HG03469 (cell line): ENCODE measurements around the gene MAP3K10.

Source experiments
- ATAC-seq: cut with Tn5 transposase; IDR thresholded peaks from one replicate; pipeline ENCODE4 v1.9.1; 2021; ENCODE audit warnings: mild to moderate bottlenecking, moderate library complexity, moderate number of reproducible peaks; ENCODE audit not compliant: unreplicated experiment

MAP3K10 gene

GRCh38 chr19:40232949-40233810 is 42.0 kb downstream of the MAP3K10 start:
- no peak for ATAC-seq

- no peak for ATAC-seq
These were observed 42.7 kb downstream of the MAP3K10 start for GRCh38 chr19:40233811-40234389.

GRCh38 chr19:40234429-40235237 is 43.4 kb downstream of the MAP3K10 start:
- no peak for ATAC-seq

GRCh38 chr19:40235238-40236025 is 44.2 kb downstream of the MAP3K10 start:
- ATAC-seq = no peak

GRCh38 chr19:40236026-40236355 is 44.8 kb downstream of the MAP3K10 start:
- no peak for ATAC-seq

GRCh38 chr19:40236366-40236765 is 45.1 kb downstream of the MAP3K10 start:
- ATAC-seq = no peak

GRCh38 chr19:40237791-40238190 is 46.6 kb downstream of the MAP3K10 start:
- no peak for ATAC-seq

- no peak for ATAC-seq
These were observed 47.5 kb downstream of the MAP3K10 start for GRCh38 chr19:40238775-40239174.

GRCh38 chr19:40239415-40240226 is 48.4 kb downstream of the MAP3K10 start:
- no peak for ATAC-seq

GRCh38 chr19:40240332-40240731 is 49.1 kb downstream of the MAP3K10 start:
- no peak for ATAC-seq

GRCh38 chr19:40241125-40241808 is 50.0 kb downstream of the MAP3K10 start:
- no peak for ATAC-seq

GRCh38 chr19:40241809-40242384 is 50.7 kb downstream of the MAP3K10 start:
- ATAC-seq = no peak

- ATAC-seq = no peak
These were observed 51.3 kb downstream of the MAP3K10 start for GRCh38 chr19:40242480-40242879.

GRCh38 chr19:40243181-40243580 is 52.0 kb downstream of the MAP3K10 start:
- ATAC-seq = no peak

GRCh38 chr19:40244579-40245317 is 53.5 kb downstream of the MAP3K10 start:
- no peak for ATAC-seq

GRCh38 chr19:40245506-40246128 is 54.4 kb downstream of the MAP3K10 start:
- ATAC-seq = no peak

GRCh38 chr19:40246292-40247073 is 55.3 kb downstream of the MAP3K10 start:
- no peak for ATAC-seq
